CD4-positive, alpha-beta memory T cell (primary cell): ENCODE measurements around the gene ZCWPW1. TPM values are rescaled to one million over a fixed set of nuclear protein-coding genes. Genes with fewer than 3 reads are reported as not detected.
A peak's percentile ranks its signal among the peaks of the same experiment; 100 is the strongest.

ENCODE experiments used
- CTCF ChIA-PET: fragments of 350-600 bp; sonication (Branson Sonifier 250); formaldehyde crosslinking; loops from one replicate; lab custom pipeline; 2021; ENCODE audit warnings: inconsistent platforms; ENCODE audit not compliant: partially characterized antibody; lab: Charles Lee
- POLR2A ChIA-PET: fragments of 350-600 bp; sonication (Branson Sonifier 250); formaldehyde crosslinking; loops from one replicate; lab custom pipeline; 2021; ENCODE audit not compliant: partially characterized antibody; lab: Charles Lee
- DNase-seq, 5 donors: peaks; one replicate each; pipeline versions ENCODE4 v3.0.0 to v3.0.0-alpha.2; 2020 to 2022; ENCODE audit warnings: mixed read lengths in 1 of 5
- H3K27ac ChIP-seq: one replicate; pipeline ENCODE4 v1.7.0; 2013; ENCODE audit warnings: low read depth, low read length
- H3K27me3 ChIP-seq: 2 replicates; pipeline ENCODE4 v1.7.0; 2013; ENCODE audit warnings: mild to moderate bottlenecking, low read length, moderate library complexity; ENCODE audit not compliant: insufficient read depth
- H3K36me3 ChIP-seq: 2 replicates; pipeline ENCODE4 v1.7.0; 2013; ENCODE audit warnings: mild to moderate bottlenecking, low read length, moderate library complexity; ENCODE audit not compliant: insufficient read depth
- H3K4me1 ChIP-seq: 2 replicates; pipeline ENCODE4 v1.7.0; 2013; ENCODE audit warnings: mild to moderate bottlenecking, low read length, moderate library complexity; ENCODE audit not compliant: insufficient read depth
- H3K4me3 ChIP-seq, 2 donors: one replicate each; pipeline ENCODE4 v1.7.0; 2013; ENCODE audit warnings: low read length in 2 of 2, mild to moderate bottlenecking in 1 of 2
- H3K9me3 ChIP-seq, 2 donors: one replicate each; pipeline ENCODE4 v1.7.0; 2013; ENCODE audit warnings: low read length in 2 of 2, control low read depth in 1 of 2; ENCODE audit not compliant: control insufficient read depth in 1 of 2
- H3K27ac Mint-ChIP-seq, 7 donors: one replicate each; pipeline ENCODE4 v1.8.0; 2020 to 2021; ENCODE audit warnings: mixed read lengths in 7 of 7, mild to moderate bottlenecking in 6 of 7, inconsistent platforms in 3 of 7, moderate library complexity in 3 of 7
- H3K27me3 Mint-ChIP-seq, 2 donors: one replicate each; pipeline ENCODE4 v1.8.0; 2020 to 2021; ENCODE audit warnings: mixed read lengths in 2 of 2
- H3K36me3 Mint-ChIP-seq, 2 donors: one replicate each; pipeline ENCODE4 v1.8.0; 2020 to 2021; ENCODE audit warnings: mixed read lengths in 2 of 2, inconsistent platforms in 1 of 2, mild to moderate bottlenecking in 1 of 2
- H3K4me1 Mint-ChIP-seq, 4 donors: one replicate each; pipeline ENCODE4 v1.8.0; 2020 to 2021; ENCODE audit warnings: mixed read lengths in 4 of 4, mild to moderate bottlenecking in 1 of 4
- H3K4me3 Mint-ChIP-seq, 8 donors: one replicate each; pipeline ENCODE4 v1.8.0; 2020 to 2021; ENCODE audit warnings: mixed read lengths in 8 of 8, mild to moderate bottlenecking in 7 of 8, moderate library complexity in 6 of 8, inconsistent platforms in 3 of 8
- H3K9me3 Mint-ChIP-seq, 8 donors: one replicate each; pipeline ENCODE4 v1.8.0; 2020 to 2021; ENCODE audit warnings: mixed read lengths in 8 of 8, mild to moderate bottlenecking in 5 of 8, inconsistent platforms in 3 of 8, moderate library complexity in 1 of 8
- intact Hi-C: fragments of 100-400 bp; cut with micrococcal nuclease; formaldehyde crosslinking; loops from one replicate; pipeline ENCODE4 v1.15.1; 2023
- polyA plus RNA-seq, 2 donors: library from polyadenylated mRNA; unstranded; fragments of 300-500 nt; fragmentation: Illumina TruSeq; gene quantifications; one replicate each; pipeline ENCODE4 v1.2.3, GENCODE V29; 2021
- total RNA-seq, 2 experiments: library from RNA; stranded (reverse); gene quantifications; one replicate each; pipeline ENCODE4 v1.2.3, GENCODE V29; 2021

The ZCWPW1 gene
- total and polyA plus RNA-seq, 4 experiments from 2014 or later = 5.0 to 12.4 (median 8.1) TPM

- Mint-ChIP-seq H3K36me3 (peaks cover 0 to 6% of the 10 kb centered on the region in 2 donors), H3K9me3 (no peaks in the 10 kb centered on the region), H3K27me3 (no peaks in the 10 kb centered on the region), H3K27ac (peak overlapping the region in 1 of 7 donors; percentile 4), H3K4me1 (no peaks in the 10 kb centered on the region), H3K4me3 (no peak overlapping the region)
- no peaks in the 10 kb centered on the region for H3K4me1 ChIP-seq
- no peak for DNase-seq
- H3K9me3 ChIP-seq = no peaks in the 10 kb centered on the region
- H3K4me3 ChIP-seq = no peak overlapping the region
- CTCF ChIA-PET = no interaction called here
- no peaks in the 10 kb centered on the region for H3K36me3 ChIP-seq
- no peak overlapping the region for H3K27ac ChIP-seq
- intact Hi-C loops = no loop called here
- H3K27me3 ChIP-seq = no peaks in the 10 kb centered on the region
- POLR2A ChIA-PET = no interaction called here
These were observed 9.4 kb downstream of the ZCWPW1 start for GRCh38 chr7:100418930-100419659.

- Histone ChIP-seq H3K4me3 (no peak overlapping the region), H3K27ac (no peak overlapping the region), H3K27me3 (no peaks in the 10 kb centered on the region), H3K4me1 (no peaks in the 10 kb centered on the region), H3K36me3 (no peaks in the 10 kb centered on the region), H3K9me3 (no peaks in the 10 kb centered on the region)
- intact Hi-C loops = no loop called here
- H3K27me3 Mint-ChIP-seq = no peaks in the 10 kb centered on the region
- no peak for DNase-seq
- peaks cover 0 to 1% (median 0%) of the 10 kb centered on the region in 4 donors for H3K4me1 Mint-ChIP-seq
- H3K27ac Mint-ChIP-seq = no peak overlapping the region
- H3K9me3 Mint-ChIP-seq = no peaks in the 10 kb centered on the region
- H3K4me3 Mint-ChIP-seq = no peak overlapping the region
- ChIA-PET POLR2A (interaction anchor here (0.7 kb wide), 1 partner anchor 35 kb away, joined by 3 read pairs; no protein-coding TSS in a partner anchor), CTCF (interaction anchor here (1.1 to 1.5 kb wide), 3 partner anchors 8 to 290 kb away, joined by 3 to 6 read pairs (median 3); partner anchors contain the start of genes POP7 and ZCWPW1)
- peaks cover 0 to 6% of the 10 kb centered on the region in 2 donors for H3K36me3 Mint-ChIP-seq
These were observed 13.1 kb downstream of the ZCWPW1 start for GRCh38 chr7:100415448-100415847.

GRCh38 chr7:100413889-100414288, 14.6 kb downstream of the ZCWPW1 start:
- no peaks in the 10 kb centered on the region for H3K27me3 Mint-ChIP-seq
- POLR2A ChIA-PET = interaction anchor here (1.5 kb wide), 1 partner anchor 14 kb away, joined by 3 read pairs; no protein-coding TSS in a partner anchor
- H3K4me1 ChIP-seq = no peaks in the 10 kb centered on the region
- no peak overlapping the region for H3K27ac Mint-ChIP-seq
- H3K4me3 Mint-ChIP-seq = no peak overlapping the region
- no peak overlapping the region for H3K4me3 ChIP-seq
- no peak for DNase-seq
- peaks cover 0 to 1% (median 0%) of the 10 kb centered on the region in 4 donors for H3K4me1 Mint-ChIP-seq
- H3K27me3 ChIP-seq = no peaks in the 10 kb centered on the region
- intact Hi-C loops = no loop called here
- H3K27ac ChIP-seq = no peak overlapping the region
- peaks cover 0 to 6% of the 10 kb centered on the region in 2 donors for H3K36me3 Mint-ChIP-seq
- no peaks in the 10 kb centered on the region for H3K9me3 ChIP-seq
- H3K36me3 ChIP-seq = no peaks in the 10 kb centered on the region
- CTCF ChIA-PET = interaction anchor here (1.4 kb wide), 1 partner anchor 36 kb away, joined by 3 read pairs; no protein-coding TSS in a partner anchor
- no peaks in the 10 kb centered on the region for H3K9me3 Mint-ChIP-seq

- Histone ChIP-seq H3K36me3 (no peaks in the 10 kb centered on the region), H3K4me3 (no peak overlapping the region), H3K27me3 (no peaks in the 10 kb centered on the region), H3K9me3 (no peaks in the 10 kb centered on the region), H3K27ac (no peak overlapping the region), H3K4me1 (no peaks in the 10 kb centered on the region)
- Mint-ChIP-seq H3K4me3 (no peak overlapping the region), H3K27me3 (no peaks in the 10 kb centered on the region), H3K27ac (peak overlapping the region in 1 of 7 donors; percentile 5), H3K4me1 (peaks cover 0 to 1% (median 0%) of the 10 kb centered on the region in 4 donors), H3K36me3 (peaks cover 0 to 6% of the 10 kb centered on the region in 2 donors), H3K9me3 (no peaks in the 10 kb centered on the region)
- ChIA-PET POLR2A (interaction anchor here (1.5 kb wide), 1 partner anchor 15 kb away, joined by 3 read pairs; no protein-coding TSS in a partner anchor), CTCF (interaction anchor here (1.4 kb wide), 1 partner anchor 37 kb away, joined by 3 read pairs; no protein-coding TSS in a partner anchor)
- no peak for DNase-seq
- intact Hi-C loops = no loop called here
These were observed 15.2 kb downstream of the ZCWPW1 start for GRCh38 chr7:100413346-100413745.

- POLR2A ChIA-PET = no interaction called here
These were observed 17.4 kb downstream of the ZCWPW1 start for GRCh38 chr7:100411101-100411500.

GRCh38 chr7:100407285-100408180, 21.0 kb downstream of the ZCWPW1 start:
- CTCF ChIA-PET = interaction anchor here (0.5 to 2.3 kb wide), 29 partner anchors 8 to 494 kb away, joined by 3 to 10 read pairs (median 3); partner anchors contain the start of genes CNPY4 and ZCWPW1
- H3K9me3 Mint-ChIP-seq = no peaks in the 10 kb centered on the region
- POLR2A ChIA-PET = interaction anchor here (0.5 to 1.6 kb wide), 4 partner anchors 21 to 906 kb away, joined by 3 to 8 read pairs (median 4); partner anchors contain the start of genes PPP1R35 and ZCWPW1
- Histone ChIP-seq H3K27me3 (no peaks in the 10 kb centered on the region), H3K27ac (no peak overlapping the region), H3K4me3 (no peak overlapping the region), H3K9me3 (no peaks in the 10 kb centered on the region), H3K4me1 (peaks cover 4% of the 10 kb centered on the region), H3K36me3 (no peaks in the 10 kb centered on the region)
- DNase-seq = peak; percentile 57 to 63 (median 58)
- H3K27ac Mint-ChIP-seq = no peak overlapping the region
- no peak overlapping the region for H3K4me3 Mint-ChIP-seq
- H3K27me3 Mint-ChIP-seq = no peaks in the 10 kb centered on the region
- peaks cover 0 to 5% (median 2%) of the 10 kb centered on the region in 4 donors for H3K4me1 Mint-ChIP-seq
- intact Hi-C loops = loop anchor here (1.0 to 5.0 kb wide), 4 partner anchors 40 to 275 kb away; no protein-coding TSS in a partner anchor
- H3K36me3 Mint-ChIP-seq = peaks cover 0 to 6% of the 10 kb centered on the region in 2 donors

More at GRCh38 chr7:100411101-100411500, 17.4 kb downstream of the ZCWPW1 start:
- Histone ChIP-seq H3K4me1 (peaks cover 4% of the 10 kb centered on the region), H3K9me3 (no peaks in the 10 kb centered on the region), H3K27ac (no peak overlapping the region), H3K4me3 (no peak overlapping the region), H3K27me3 (no peaks in the 10 kb centered on the region), H3K36me3 (no peaks in the 10 kb centered on the region)
- H3K9me3 Mint-ChIP-seq = no peaks in the 10 kb centered on the region
- CTCF ChIA-PET = no interaction called here
- DNase-seq = no peak
- peaks cover 0 to 5% (median 2%) of the 10 kb centered on the region in 4 donors for H3K4me1 Mint-ChIP-seq
- H3K27ac Mint-ChIP-seq = no peak overlapping the region
- H3K27me3 Mint-ChIP-seq = no peaks in the 10 kb centered on the region
- H3K4me3 Mint-ChIP-seq = no peak overlapping the region
- intact Hi-C loops = no loop called here
- H3K36me3 Mint-ChIP-seq = peaks cover 0 to 6% of the 10 kb centered on the region in 2 donors
